ENCODE measurements around the gene FOXE3. TPM values are rescaled to one million over a fixed set of nuclear protein-coding genes. Genes with fewer than 3 reads are reported as not detected.

Gene FOXE3
- total and polyA plus RNA-seq, 2 of the 4 experiments (the other 2 are of a cell fraction): 0.12 TPM; not detected in 1

GRCh38 chr1:47424336-47424982, 8.4 kb downstream of the FOXE3 start:
- Histone ChIP-seq H4K91ac (ENCODE audit: insufficient read depth, low read depth, low read length) (no peak overlapping the region), H3K27ac (ENCODE audit: insufficient read depth, low read length) (no peak overlapping the region), H2BK5ac (ENCODE audit: low read depth, low read length, poor library complexity, severe bottlenecking) (no peak overlapping the region), H4K8ac (ENCODE audit: low read depth in 2 of 2, low read length in 2 of 2) (no peak overlapping the region), H3K14ac (replicated peaks; ENCODE audit: low read depth, low read length) (no peak overlapping the region), H3K4me2 (ENCODE audit: low read depth, low read length) (no peak overlapping the region), H3K4me1 (ENCODE audit: control insufficient read depth, insufficient read depth, low read length) (no peaks in the 10 kb centered on the region), H4K5ac (ENCODE audit: low read depth, low read length) (no peak overlapping the region), H2BK120ac (ENCODE audit: low read depth, low read length) (no peak overlapping the region), H4K20me1 (ENCODE audit: insufficient read depth, low read length) (no peaks in the 10 kb centered on the region), H3K4me3 (ENCODE audit: insufficient read depth, low read depth, low read length) (no peak overlapping the region), H3K4ac (ENCODE audit: low read depth, low read length) (no peak overlapping the region), H3K9me3 (ENCODE audit: control insufficient read depth, insufficient read depth, low read length) (no peaks in the 10 kb centered on the region), H2AFZ (replicated peaks; ENCODE audit: low read length, poor library complexity) (no peak overlapping the region), H3K23ac (ENCODE audit: low read depth, low read length) (no peak overlapping the region), H2BK15ac (ENCODE audit: low read depth, low read length) (no peak overlapping the region), H3K27me3 (ENCODE audit: control insufficient read depth, insufficient read depth, low read length) (peaks cover 5% of the 10 kb centered on the region; the same call in 1 of the 2 replicates), H3K9me1 (ENCODE audit: insufficient read depth, low read length) (no peaks in the 10 kb centered on the region), H3K36me3 (ENCODE audit: control insufficient read depth, insufficient read depth, low read length) (no peaks in the 10 kb centered on the region), H3K9ac (ENCODE audit: low read depth, low read length) (no peak overlapping the region), H2AK5ac (ENCODE audit: low read depth, low read length) (no peak overlapping the region), H2BK20ac (ENCODE audit: low read depth, low read length) (no peak overlapping the region), H3K56ac (ENCODE audit: extremely low read depth, insufficient read depth, low read length) (no peak overlapping the region), H2AK9ac (replicated peaks; ENCODE audit: low read depth, low read length, poor library complexity) (no peak overlapping the region), H3K79me1 (ENCODE audit: low read depth in 1 of 2, low read length in 2 of 2) (no peaks in the 10 kb centered on the region), H3K18ac (ENCODE audit: low read depth, low read length) (no peak overlapping the region)
- no TSS peak for BruUV-seq (replicated peaks)
- dilution Hi-C loops (cut with HindIII; ENCODE audit: low sequenced_read_pairs, unreplicated experiment): no loop called here
- ATAC-seq (ENCODE audit: low read depth) (peak; percentile 75), DNase-seq (peak; percentile 67)
- in situ Hi-C loops (cut with MboI; ENCODE audit: low sequenced_read_pairs): loop anchor here (5.0 kb wide), 2 partner anchors 37 to 242 kb away; no protein-coding TSS in a partner anchor
- WGBS, 2 experiments (ENCODE audit: extremely low coverage in 2 of 2, insufficient read length in 1 of 2): 4% methylated on average over 4 of the region's 6 CpGs; no CpG with 5 or more reads in 1 of the 2 experiments
- TF ChIP-seq SMC3 (IDR thresholded peaks at IDR 0.05; ENCODE audit: low read depth, low read length): peak; percentile 81
- TF ChIP-seq RAD21 (IDR thresholded peaks at IDR 0.05; ENCODE audit: low read length): peak; percentile 74
- no peak for TF ChIP-seq RFX5 (IDR thresholded peaks at IDR 0.05; ENCODE audit: low read depth, low read length)
- TF ChIP-seq MAZ (IDR thresholded peaks at IDR 0.05; ENCODE audit: borderline replicate concordance, low read depth, low read length): 0 out of 2 replicates have a peak, but pooled peaks have one; percentile 16
- no peak for TF ChIP-seq USF2 (IDR thresholded peaks at IDR 0.05; ENCODE audit: low read depth, low read length)
- no peak for TF ChIP-seq POLR2A (IDR thresholded peaks at IDR 0.05; ENCODE audit: low read depth, low read length)
- no peak for TF ChIP-seq MXI1 (IDR thresholded peaks at IDR 0.05; ENCODE audit: borderline replicate concordance, low read depth, low read length)
- no peak for TF ChIP-seq FOS (IDR thresholded peaks at IDR 0.05; ENCODE audit: low read depth, low read length)
- peak; percentile 89 for TF ChIP-seq CTCF (conservative IDR thresholded peaks at IDR 0.05; ENCODE audit: low read depth, low read length)
- TF ChIP-seq BHLHE40 (IDR thresholded peaks at IDR 0.05; ENCODE audit: low read depth, low read length): no peak
- no peak for TF ChIP-seq RCOR1 (IDR thresholded peaks at IDR 0.05; ENCODE audit: insufficient replicate concordance, low read length)
- intact Hi-C loops (cut with micrococcal nuclease): loop anchor here (1.0 kb wide), 3 partner anchors 36 to 245 kb away; no protein-coding TSS in a partner anchor
- CTCF ChIA-PET: interaction anchor here (0.6 to 2.1 kb wide), 7 partner anchors 8 to 246 kb away, joined by 3 to 12 read pairs (median 4); partner anchors contain the start of gene FOXD2
- POLR2A ChIA-PET (ENCODE audit: unreplicated experiment): no interaction called here
